GM12878 (cell line): ENCODE measurements around the gene STK38. TPM values are rescaled to one million over a fixed set of nuclear protein-coding genes. Genes with fewer than 3 reads are reported as not detected.

Experiments used
- ATAC-seq: fragments of 200-7000 bp; cut with Tn5 transposase; 3 replicates; pipeline ENCODE4 v1.9.1; 2020; ENCODE audit warnings: mild to moderate bottlenecking, moderate library complexity
- BruUV-seq: library from RNA; stranded (reverse); fragments of 400-500 nt; replicated peaks from 2 replicates; lab custom pipeline; 2021; lab: Mats Ljungman, UMichigan
- CTCF ChIA-PET: fragments of 300-600 bp; sonication (Branson Sonifier 250); formaldehyde crosslinking; extraction: SDS; loops from one replicate; lab custom pipeline; 2021; ENCODE audit warnings: inconsistent platforms; lab: Yijun Ruan, JAX
- POLR2A ChIA-PET: fragments of 350-600 bp; formaldehyde crosslinking; extraction: SDS; loops from one replicate; lab custom pipeline; 2021; ENCODE audit warnings: inconsistent platforms; lab: Charles Lee
- RAD21 ChIA-PET: fragments of 300-600 bp; sonication (Branson Sonifier 250); formaldehyde crosslinking; loops from one replicate; lab custom pipeline; 2023; ENCODE audit warnings: antibody characterized with exemption; ENCODE audit not compliant: unreplicated experiment; lab: Charles Lee
- SMC1A ChIA-PET: fragments of 300-600 bp; sonication (Branson Sonifier 250); formaldehyde crosslinking; loops from one replicate; lab custom pipeline; 2023; ENCODE audit not compliant: unreplicated experiment, uncharacterized antibody; lab: Charles Lee
- DNase-seq: peaks from one replicate; pipeline ENCODE4 v3.0.0-alpha.2; 2011; ENCODE audit warnings: low read depth, low spot score
- FAIRE-seq: peaks from 3 replicates; lab custom pipeline; 2011; peaks lifted over from hg19 to GRCh38; lab: Jason Lieb, UNC
- H2AFZ ChIP-seq: 2 replicates; pipeline ENCODE4 v1.6.0; 2011; ENCODE audit warnings: low read depth, low read length, control low read depth; ENCODE audit not compliant: control insufficient read depth
- H3K27ac ChIP-seq: 2 replicates; pipeline ENCODE4 v1.5.1; 2011; ENCODE audit warnings: control low read depth; ENCODE audit not compliant: control insufficient read depth, insufficient read depth
- H3K27me3 ChIP-seq, 2 experiments: replicated peaks in 1 of 2; 2 replicates each; pipeline versions ENCODE4 v1.6.0 to v1.6.1; 2011; ENCODE audit warnings: low read length in 1 of 2; ENCODE audit not compliant: control insufficient read depth in 2 of 2, insufficient read depth in 2 of 2
- H3K36me3 ChIP-seq, 2 experiments: 2 replicates each; pipeline ENCODE4 v1.5.1; 2011; ENCODE audit warnings: low read length in 1 of 2; ENCODE audit not compliant: control insufficient read depth in 2 of 2, insufficient read depth in 2 of 2
- H3K4me1 ChIP-seq: 2 replicates; pipeline ENCODE4 v1.6.1; 2011; ENCODE audit warnings: mild to moderate bottlenecking, low read length, moderate library complexity, mixed read lengths; ENCODE audit not compliant: control insufficient read depth, insufficient read depth
- H3K4me2 ChIP-seq: 2 replicates; pipeline ENCODE4 v1.6.0; 2011; ENCODE audit warnings: control low read depth; ENCODE audit not compliant: control insufficient read depth, insufficient read depth
- H3K4me3 ChIP-seq: fragments of 200-600 bp; sonication (generic); 2 replicates; pipeline ENCODE4 v1.5.1; 2016
- H3K79me2 ChIP-seq: 2 replicates; pipeline ENCODE4 v1.6.0; 2011; ENCODE audit warnings: low read length; ENCODE audit not compliant: control insufficient read depth, insufficient read depth
- H3K9ac ChIP-seq: 2 replicates; pipeline ENCODE4 v1.8.0; 2011; ENCODE audit warnings: low read length, control low read depth, mixed read lengths; ENCODE audit not compliant: control insufficient read depth, insufficient read depth
- H3K9me3 ChIP-seq: replicated peaks from 3 replicates; pipeline ENCODE4 v1.5.1; 2011; ENCODE audit warnings: mild to moderate bottlenecking, low read length; ENCODE audit not compliant: control insufficient read depth, insufficient read depth
- H4K20me1 ChIP-seq: 2 replicates; pipeline ENCODE4 v1.6.0; 2011; ENCODE audit not compliant: control insufficient read depth, insufficient read depth
- LARP7 ChIP-seq: fragments of 450-650 bp; IDR thresholded peaks from 2 replicates; pipeline ENCODE4 v1.6.1; 2017; ENCODE audit warnings: mild to moderate bottlenecking
- NFXL1 ChIP-seq: fragments of 450-650 bp; IDR thresholded peaks from 2 replicates; pipeline ENCODE4 v1.6.1; 2017; ENCODE audit warnings: antibody characterized with exemption, mild to moderate bottlenecking, borderline replicate concordance
- NR2F1 ChIP-seq: fragments of 450-650 bp; conservative IDR thresholded peaks from 2 replicates; pipeline ENCODE4 v1.6.1; 2017; ENCODE audit warnings: mild to moderate bottlenecking
- NRF1 ChIP-seq: conservative IDR thresholded peaks from 2 replicates; pipeline ENCODE4 v1.6.1; 2011; ENCODE audit warnings: mild to moderate bottlenecking, low read depth, low read length, improper control_type of control experiment
- POLR2AphosphoS2 ChIP-seq: IDR thresholded peaks from 2 replicates; pipeline ENCODE4 v1.6.1; 2011; ENCODE audit warnings: low read depth, mild to moderate bottlenecking, low read length, improper control_type of control experiment, moderate library complexity
- SIN3A ChIP-seq: IDR thresholded peaks from 2 replicates; pipeline ENCODE4 v1.6.1; 2012; ENCODE audit warnings: low read depth, low read length, improper control_type of control experiment
- SMAD1 ChIP-seq: fragments of 450-650 bp; IDR thresholded peaks from 2 replicates; pipeline ENCODE4 v1.6.1; 2018; ENCODE audit warnings: mild to moderate bottlenecking, low read depth; ENCODE audit not compliant: partially characterized antibody
- SMAD5 ChIP-seq: IDR thresholded peaks from 2 replicates; pipeline ENCODE4 v1.6.1; 2016; ENCODE audit warnings: antibody characterized with exemption, low read depth
- SPI1 ChIP-seq: IDR thresholded peaks from 2 replicates; pipeline ENCODE4 v1.6.1; 2011; ENCODE audit warnings: low read depth, mild to moderate bottlenecking, low read length, moderate library complexity, borderline replicate concordance; ENCODE audit not compliant: insufficient read depth
- ZNF274 ChIP-seq: IDR thresholded peaks from one replicate; pipeline ENCODE4 v1.8.0; 2011; ENCODE audit not compliant: insufficient read length, insufficient read depth
- WGBS: methylation state at CpG from one replicate; pipeline ENCODE4 v1.1.6; 2016; ENCODE audit warnings: low lambda C conversion rate; ENCODE audit not compliant: insufficient replicate concordance, insufficient coverage; ENCODE audit errors: missing lambda C conversion rate; 5-methylcytosine and 5-hydroxymethylcytosine counted together
- in situ Hi-C: fragments of 300-500 bp; cut with MboI; formaldehyde crosslinking; loops from 9 replicates; pipeline ENCODE4 v1.14.3; 2018; ENCODE audit warnings: mixed read lengths
- intact Hi-C: fragments of 100-400 bp; cut with micrococcal nuclease; formaldehyde crosslinking; loops from one replicate; pipeline ENCODE4 v1.14.2; 2022; ENCODE audit not compliant: unreplicated experiment
- polyA plus RNA-seq, 11 experiments: library from polyadenylated mRNA; depleted of rRNA in 4 of 11; unstranded in 6 of 11; stranded (reverse) in 5 of 11; fragments of >200 nt; fragmentation: Nextera tagmentation in 4 of 11; fragmentation: Illumina TruSeq in 1 of 11; extraction: Ambion mirVana in 4 of 11; extraction: Trizol in 1 of 11; gene quantifications; 1 replicate in 1 of 11; 2 replicates in 10 of 11; pipeline versions ENCODE4 v1.2.1 to v1.2.3, GENCODE V29; 2011 to 2016; ENCODE audit warnings: inconsistent platforms in 2 of 11, missing spikeins in 2 of 11, low read depth in 1 of 11
- total RNA-seq, 4 experiments: library from RNA; depleted of rRNA in 3 of 4; stranded (reverse); fragments of >200 nt in 3 of 4; fragmentation: Illumina TruSeq in 1 of 4; extraction: Trizol in 1 of 4; gene quantifications; 2 replicates each; pipeline versions ENCODE4 v1.2.1 to v1.2.3, GENCODE V29; 2013 to 2021
- TF ChIP-seq, protein P1 (sequence below): fragments of 150-350 bp; IDR thresholded peaks from 2 replicates; pipeline ENCODE4 v1.6.1; 2016; ENCODE audit warnings: low read depth, low read length
- TF ChIP-seq, protein P2 (sequence below): fragments of 450-650 bp; IDR thresholded peaks from 2 replicates; pipeline ENCODE4 v1.6.1; 2017; ENCODE audit warnings: mild to moderate bottlenecking
- TF ChIP-seq, protein P3 (sequence below): fragments of 450-650 bp; IDR thresholded peaks from 2 replicates; pipeline ENCODE4 v1.6.1; 2017; ENCODE audit warnings: antibody characterized with exemption, mild to moderate bottlenecking, moderate library complexity

Gene STK38
- total and polyA plus RNA-seq, 10 of the 15 experiments (the other 5 are each of a cell fraction or from before 2014, with no cell fraction given) = 4.1 to 18.7 (median 13.6) TPM

DNA sequence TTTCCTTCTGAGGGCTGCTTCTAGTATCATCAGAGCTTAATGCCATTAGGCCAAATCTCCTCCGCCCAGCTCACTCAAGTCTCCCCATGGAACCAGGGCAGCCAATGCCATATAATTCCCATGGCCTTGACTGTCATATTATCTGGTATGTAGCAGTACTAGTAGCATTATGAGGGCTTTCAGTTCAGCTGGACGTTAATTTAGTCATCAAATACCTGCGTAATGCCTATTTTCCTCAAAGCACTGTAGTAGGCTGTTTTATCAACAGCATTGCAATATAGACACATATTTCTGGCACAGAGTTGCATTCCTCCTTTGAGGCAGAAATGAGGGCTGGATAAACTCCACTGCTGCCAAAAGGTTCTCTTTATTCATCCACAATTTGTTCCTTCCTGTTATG, 102.8 kb downstream of the STK38 start:
- ChIA-PET SMC1A (interaction anchor here (1.4 to 3.5 kb wide), 3 partner anchors 16 to 23 kb away, joined by 3 to 14 read pairs (median 4); no protein-coding TSS in a partner anchor), RAD21 (interaction anchor here (1.7 to 2.5 kb wide), 2 partner anchors 21 to 86 kb away, joined by 6 to 12 read pairs; no protein-coding TSS in a partner anchor), CTCF (interaction anchor here (0.8 to 1.2 kb wide), 2 partner anchors 17 to 102 kb away, joined by 3 read pairs; no protein-coding TSS in a partner anchor)
- Histone ChIP-seq H3K4me1 (peaks cover 7% of the 10 kb centered on the region), H3K27ac (peak overlapping the region; percentile 95; the same call in 1 of the 2 replicates), H3K27me3 (no peaks in the 10 kb centered on the region), H3K79me2 (peaks cover 62% of the 10 kb centered on the region), H3K4me3 (peak overlapping the region; percentile 86), H3K36me3 (peaks cover 0 to 9% of the 10 kb centered on the region in 2 experiments; a peak in 2 of 4 replicates)
- ATAC-seq = no peak
- no peak for DNase-seq
- TSS peak; percentile 57 for BruUV-seq
- FAIRE-seq = no peak
- TF ChIP-seq NR2F1 (no peak), SMAD1 (no peak), ZNF274 (no peak), POLR2AphosphoS2 (no peak), SMAD5 (no peak), SPI1 (no peak), SIN3A (no peak), LARP7 (no peak), NRF1 (no peak), NFXL1 (no peak)
- TF ChIP-seq, protein P1, sequence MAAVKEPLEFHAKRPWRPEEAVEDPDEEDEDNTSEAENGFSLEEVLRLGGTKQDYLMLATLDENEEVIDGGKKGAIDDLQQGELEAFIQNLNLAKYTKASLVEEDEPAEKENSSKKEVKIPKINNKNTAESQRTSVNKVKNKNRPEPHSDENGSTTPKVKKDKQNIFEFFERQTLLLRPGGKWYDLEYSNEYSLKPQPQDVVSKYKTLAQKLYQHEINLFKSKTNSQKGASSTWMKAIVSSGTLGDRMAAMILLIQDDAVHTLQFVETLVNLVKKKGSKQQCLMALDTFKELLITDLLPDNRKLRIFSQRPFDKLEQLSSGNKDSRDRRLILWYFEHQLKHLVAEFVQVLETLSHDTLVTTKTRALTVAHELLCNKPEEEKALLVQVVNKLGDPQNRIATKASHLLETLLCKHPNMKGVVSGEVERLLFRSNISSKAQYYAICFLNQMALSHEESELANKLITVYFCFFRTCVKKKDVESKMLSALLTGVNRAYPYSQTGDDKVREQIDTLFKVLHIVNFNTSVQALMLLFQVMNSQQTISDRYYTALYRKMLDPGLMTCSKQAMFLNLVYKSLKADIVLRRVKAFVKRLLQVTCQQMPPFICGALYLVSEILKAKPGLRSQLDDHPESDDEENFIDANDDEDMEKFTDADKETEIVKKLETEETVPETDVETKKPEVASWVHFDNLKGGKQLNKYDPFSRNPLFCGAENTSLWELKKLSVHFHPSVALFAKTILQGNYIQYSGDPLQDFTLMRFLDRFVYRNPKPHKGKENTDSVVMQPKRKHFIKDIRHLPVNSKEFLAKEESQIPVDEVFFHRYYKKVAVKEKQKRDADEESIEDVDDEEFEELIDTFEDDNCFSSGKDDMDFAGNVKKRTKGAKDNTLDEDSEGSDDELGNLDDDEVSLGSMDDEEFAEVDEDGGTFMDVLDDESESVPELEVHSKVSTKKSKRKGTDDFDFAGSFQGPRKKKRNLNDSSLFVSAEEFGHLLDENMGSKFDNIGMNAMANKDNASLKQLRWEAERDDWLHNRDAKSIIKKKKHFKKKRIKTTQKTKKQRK = no peak
- TF ChIP-seq, protein P2, sequence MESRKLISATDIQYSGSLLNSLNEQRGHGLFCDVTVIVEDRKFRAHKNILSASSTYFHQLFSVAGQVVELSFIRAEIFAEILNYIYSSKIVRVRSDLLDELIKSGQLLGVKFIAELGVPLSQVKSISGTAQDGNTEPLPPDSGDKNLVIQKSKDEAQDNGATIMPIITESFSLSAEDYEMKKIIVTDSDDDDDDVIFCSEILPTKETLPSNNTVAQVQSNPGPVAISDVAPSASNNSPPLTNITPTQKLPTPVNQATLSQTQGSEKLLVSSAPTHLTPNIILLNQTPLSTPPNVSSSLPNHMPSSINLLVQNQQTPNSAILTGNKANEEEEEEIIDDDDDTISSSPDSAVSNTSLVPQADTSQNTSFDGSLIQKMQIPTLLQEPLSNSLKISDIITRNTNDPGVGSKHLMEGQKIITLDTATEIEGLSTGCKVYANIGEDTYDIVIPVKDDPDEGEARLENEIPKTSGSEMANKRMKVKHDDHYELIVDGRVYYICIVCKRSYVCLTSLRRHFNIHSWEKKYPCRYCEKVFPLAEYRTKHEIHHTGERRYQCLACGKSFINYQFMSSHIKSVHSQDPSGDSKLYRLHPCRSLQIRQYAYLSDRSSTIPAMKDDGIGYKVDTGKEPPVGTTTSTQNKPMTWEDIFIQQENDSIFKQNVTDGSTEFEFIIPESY = no peak
- TF ChIP-seq, protein P3, sequence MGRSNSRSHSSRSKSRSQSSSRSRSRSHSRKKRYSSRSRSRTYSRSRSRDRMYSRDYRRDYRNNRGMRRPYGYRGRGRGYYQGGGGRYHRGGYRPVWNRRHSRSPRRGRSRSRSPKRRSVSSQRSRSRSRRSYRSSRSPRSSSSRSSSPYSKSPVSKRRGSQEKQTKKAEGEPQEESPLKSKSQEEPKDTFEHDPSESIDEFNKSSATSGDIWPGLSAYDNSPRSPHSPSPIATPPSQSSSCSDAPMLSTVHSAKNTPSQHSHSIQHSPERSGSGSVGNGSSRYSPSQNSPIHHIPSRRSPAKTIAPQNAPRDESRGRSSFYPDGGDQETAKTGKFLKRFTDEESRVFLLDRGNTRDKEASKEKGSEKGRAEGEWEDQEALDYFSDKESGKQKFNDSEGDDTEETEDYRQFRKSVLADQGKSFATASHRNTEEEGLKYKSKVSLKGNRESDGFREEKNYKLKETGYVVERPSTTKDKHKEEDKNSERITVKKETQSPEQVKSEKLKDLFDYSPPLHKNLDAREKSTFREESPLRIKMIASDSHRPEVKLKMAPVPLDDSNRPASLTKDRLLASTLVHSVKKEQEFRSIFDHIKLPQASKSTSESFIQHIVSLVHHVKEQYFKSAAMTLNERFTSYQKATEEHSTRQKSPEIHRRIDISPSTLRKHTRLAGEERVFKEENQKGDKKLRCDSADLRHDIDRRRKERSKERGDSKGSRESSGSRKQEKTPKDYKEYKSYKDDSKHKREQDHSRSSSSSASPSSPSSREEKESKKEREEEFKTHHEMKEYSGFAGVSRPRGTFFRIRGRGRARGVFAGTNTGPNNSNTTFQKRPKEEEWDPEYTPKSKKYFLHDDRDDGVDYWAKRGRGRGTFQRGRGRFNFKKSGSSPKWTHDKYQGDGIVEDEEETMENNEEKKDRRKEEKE = no peak
- TF ChIP-seq, all 136 proteins: peak for 0
- Histone ChIP-seq H3K9me3 (peaks cover 4% of the 10 kb centered on the region; the same call in 2 of the 3 replicates), H3K9ac (peak overlapping the region; percentile 88), H4K20me1 (no peaks in the 10 kb centered on the region), H3K4me2 (peak overlapping the region; percentile 71), H2AFZ (no peak overlapping the region)
- POLR2A ChIA-PET = interaction anchor here (0.7 to 1.3 kb wide), 5 partner anchors 11 to 76 kb away, joined by 3 to 7 read pairs (median 3); no protein-coding TSS in a partner anchor
- WGBS = 57% methylated on average over 3 of the region's 3 CpGs
- in situ Hi-C loops = no loop called here
- intact Hi-C loops = loop anchor here (5.0 kb wide), 1 partner anchor 238 kb away; no protein-coding TSS in a partner anchor
